Measurements from ENCODE around the gene BLOC1S1. TPM values are rescaled to one million over a fixed set of nuclear protein-coding genes. Genes with fewer than 3 reads are reported as not detected.
A peak's percentile ranks its signal among the peaks of the same experiment; 100 is the strongest.

BLOC1S1 gene
- total RNA-seq, 1 donor from 2014 or later = 64.8 TPM

GRCh38 chr12:55719371-55719770 is 3.5 kb downstream of the BLOC1S1 start:
- H3K4me3 Mint-ChIP-seq = peak overlapping the region; percentile 11
- no peaks in the 10 kb centered on the region for H3K36me3 Mint-ChIP-seq (ENCODE audit: low read depth)
- intact Hi-C loops (cut with micrococcal nuclease) = loop anchor here (10.0 kb wide), 1 partner anchor 1155 kb away; no protein-coding TSS in a partner anchor
- DNase-seq (ENCODE audit: low spot score) = no peak
- peaks cover 35% of the 10 kb centered on the region for H3K4me1 Mint-ChIP-seq (ENCODE audit: low read depth)
- no peaks in the 10 kb centered on the region for H3K9me3 Mint-ChIP-seq
- H3K27ac Mint-ChIP-seq = no peak overlapping the region
- H3K27me3 Mint-ChIP-seq (ENCODE audit: insufficient read depth) = no peaks in the 10 kb centered on the region

DNA sequence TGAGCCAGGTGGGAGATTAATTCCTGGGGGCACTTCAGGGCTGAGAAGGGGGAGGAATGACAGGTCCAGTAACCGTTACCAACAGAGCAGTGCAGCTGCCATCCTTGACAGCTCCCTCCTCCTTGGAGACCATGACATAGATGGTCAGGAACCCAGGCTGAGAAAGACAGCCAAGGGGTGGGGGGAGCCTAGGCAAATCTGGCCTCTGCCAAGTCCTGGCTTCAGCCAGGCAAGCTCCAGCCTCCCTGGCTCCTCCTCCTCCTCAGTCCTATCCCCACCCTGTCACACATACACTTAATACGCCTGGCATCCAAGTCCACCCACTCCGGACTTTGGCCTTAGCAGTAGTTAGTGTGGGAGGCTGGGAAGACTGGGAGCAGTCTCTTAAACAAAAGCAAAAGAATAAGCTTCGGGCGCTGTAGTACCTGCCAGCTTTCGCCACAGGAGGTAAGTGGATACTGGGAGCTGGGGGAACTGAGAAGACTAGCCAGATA is 4.3 kb downstream of the BLOC1S1 start, which contains the start of gene RDH5:
Gene RDH5, plus strand, starts transcription at position 323 of the 494 bp plus-strand sequence. CDS start 792 bp downstream, outside the sequence.
- peak within 1 kb of the TSS; percentile 11 for H3K4me3 Mint-ChIP-seq
- H3K27ac Mint-ChIP-seq = no peak within 1 kb of the TSS
- DNase-seq (ENCODE audit: low spot score) = no peak
- H3K4me1 Mint-ChIP-seq (ENCODE audit: low read depth) = peaks cover 42% of the 10 kb centered on the region
- peaks cover 4% of the 10 kb centered on the region for H3K36me3 Mint-ChIP-seq (ENCODE audit: low read depth)
- intact Hi-C loops (cut with micrococcal nuclease) = no loop called here
- no peaks in the 10 kb centered on the region for H3K9me3 Mint-ChIP-seq
- no peaks in the 10 kb centered on the region for H3K27me3 Mint-ChIP-seq (ENCODE audit: insufficient read depth)

DNA sequence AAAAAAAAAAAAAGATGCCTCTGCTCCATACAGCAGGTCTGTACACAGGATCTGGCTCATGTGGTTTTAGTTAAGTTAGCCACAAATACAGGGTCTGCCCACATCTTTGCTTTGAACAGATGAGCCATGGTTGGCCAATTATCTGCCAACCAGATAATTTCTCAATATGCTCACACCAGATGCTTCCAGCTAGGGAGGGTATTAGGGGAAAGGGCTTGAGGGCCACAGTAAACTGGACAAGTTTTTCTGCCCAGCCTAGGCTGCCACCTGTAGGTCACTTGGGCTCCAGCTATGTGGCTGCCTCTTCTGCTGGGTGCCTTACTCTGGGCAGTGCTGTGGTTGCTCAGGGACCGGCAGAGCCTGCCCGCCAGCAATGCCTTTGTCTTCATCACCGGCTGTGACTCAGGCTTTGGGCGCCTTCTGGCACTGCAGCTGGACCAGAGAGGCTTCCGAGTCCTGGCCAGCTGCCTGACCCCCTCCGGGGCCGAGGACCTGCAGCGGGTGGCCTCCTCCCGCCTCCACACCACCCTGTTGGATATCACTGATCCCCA is 5.1 kb downstream of the BLOC1S1 start:
- no peak for DNase-seq (ENCODE audit: low spot score)
- Mint-ChIP-seq H3K4me3 (no peak overlapping the region), H3K4me1 (ENCODE audit: low read depth) (peaks cover 42% of the 10 kb centered on the region), H3K36me3 (ENCODE audit: low read depth) (peaks cover 12% of the 10 kb centered on the region), H3K9me3 (no peaks in the 10 kb centered on the region), H3K27ac (no peak overlapping the region), H3K27me3 (ENCODE audit: insufficient read depth) (peaks cover 1% of the 10 kb centered on the region)
- intact Hi-C loops (cut with micrococcal nuclease) = no loop called here

DNA sequence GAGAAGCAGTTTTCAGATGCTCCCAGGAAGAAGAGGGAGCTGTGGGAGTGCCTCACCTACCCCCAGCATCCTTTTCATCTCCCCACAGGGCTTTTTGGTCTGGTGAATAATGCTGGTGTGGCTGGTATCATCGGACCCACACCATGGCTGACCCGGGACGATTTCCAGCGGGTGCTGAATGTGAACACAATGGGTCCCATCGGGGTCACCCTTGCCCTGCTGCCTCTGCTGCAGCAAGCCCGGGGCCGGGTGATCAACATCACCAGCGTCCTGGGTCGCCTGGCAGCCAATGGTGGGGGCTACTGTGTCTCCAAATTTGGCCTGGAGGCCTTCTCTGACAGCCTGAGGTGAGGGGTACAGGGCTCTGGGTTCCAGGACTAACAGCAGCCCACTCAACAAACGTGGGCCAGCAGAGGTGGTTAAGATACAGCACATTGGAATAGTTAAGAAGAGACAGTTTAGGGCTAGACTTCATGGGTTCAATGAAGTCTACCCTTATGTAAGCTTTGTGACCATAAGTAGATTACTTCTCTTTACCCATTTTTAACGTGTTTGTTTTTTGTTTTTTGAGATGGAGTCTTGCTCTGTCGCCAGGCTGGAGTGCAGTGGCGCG is 5.9 kb downstream of the BLOC1S1 start:
- no peak overlapping the region for H3K27ac Mint-ChIP-seq

DNA sequence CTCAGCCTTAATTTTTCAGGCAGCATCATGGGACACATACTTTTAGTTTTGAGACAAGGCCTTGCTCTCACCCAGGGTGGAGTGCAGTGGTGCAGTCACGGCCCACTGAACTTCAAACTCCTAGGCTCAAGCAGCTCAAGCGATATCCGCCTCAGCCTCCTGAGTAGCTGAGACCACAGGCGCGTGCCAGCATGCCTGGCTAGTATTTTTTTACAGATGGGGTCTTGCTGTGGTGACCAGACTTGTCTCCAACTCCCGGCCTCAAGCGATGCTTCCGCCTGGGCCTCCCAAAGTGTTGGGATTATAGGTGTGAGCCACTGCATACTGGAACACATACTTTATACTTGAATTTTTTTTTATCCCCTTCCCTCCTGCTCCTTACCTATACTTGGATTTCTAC is 7.1 kb downstream of the BLOC1S1 start:
- Mint-ChIP-seq H3K4me1 (ENCODE audit: low read depth) (peaks cover 41% of the 10 kb centered on the region), H3K9me3 (no peaks in the 10 kb centered on the region), H3K27ac (no peak overlapping the region), H3K4me3 (no peak overlapping the region), H3K27me3 (ENCODE audit: insufficient read depth) (peaks cover 1% of the 10 kb centered on the region), H3K36me3 (ENCODE audit: low read depth) (peaks cover 22% of the 10 kb centered on the region)
- intact Hi-C loops (cut with micrococcal nuclease) = no loop called here
- no peak for DNase-seq (ENCODE audit: low spot score)

More for the DNA sequence above, 5.9 kb downstream of the BLOC1S1 start:
- Mint-ChIP-seq H3K4me3 (no peak overlapping the region), H3K36me3 (ENCODE audit: low read depth) (peaks cover 17% of the 10 kb centered on the region), H3K9me3 (no peaks in the 10 kb centered on the region), H3K4me1 (ENCODE audit: low read depth) (peaks cover 42% of the 10 kb centered on the region), H3K27me3 (ENCODE audit: insufficient read depth) (peaks cover 1% of the 10 kb centered on the region)
- intact Hi-C loops (cut with micrococcal nuclease) = no loop called here
- no peak for DNase-seq (ENCODE audit: low spot score)

DNA sequence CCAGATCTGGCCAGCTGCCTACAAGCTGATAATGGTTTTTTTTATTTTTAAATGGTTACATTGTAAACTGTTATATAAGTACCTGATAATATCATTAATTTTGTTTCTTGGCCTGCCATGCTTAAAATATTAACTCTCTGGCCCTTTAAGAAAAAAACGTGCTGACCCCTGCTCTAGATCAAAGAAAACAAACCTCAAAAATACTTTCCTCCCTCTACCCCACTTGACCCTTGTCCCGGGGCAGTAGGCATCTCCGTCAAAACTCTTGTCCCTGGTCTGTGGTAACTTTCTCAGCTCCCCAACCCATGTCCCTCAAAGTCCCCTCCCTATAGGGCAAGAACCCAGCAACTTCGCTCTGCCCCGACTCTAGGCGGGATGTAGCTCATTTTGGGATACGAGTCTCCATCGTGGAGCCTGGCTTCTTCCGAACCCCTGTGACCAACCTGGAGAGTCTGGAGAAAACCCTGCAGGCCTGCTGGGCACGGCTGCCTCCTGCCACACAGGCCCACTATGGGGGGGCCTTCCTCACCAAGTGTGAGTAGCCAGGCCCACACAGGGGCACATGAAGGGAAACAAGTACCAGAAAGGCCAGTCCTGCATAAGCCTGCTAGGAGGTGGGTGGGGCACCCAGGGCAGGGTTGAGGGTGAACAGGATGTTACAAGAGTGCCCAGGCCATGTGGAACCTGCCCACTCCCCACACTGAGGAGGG is 7.8 kb downstream of the BLOC1S1 start:
- Mint-ChIP-seq H3K27me3 (ENCODE audit: insufficient read depth) (peaks cover 1% of the 10 kb centered on the region), H3K4me3 (no peak overlapping the region), H3K4me1 (ENCODE audit: low read depth) (peaks cover 33% of the 10 kb centered on the region), H3K36me3 (ENCODE audit: low read depth) (peaks cover 22% of the 10 kb centered on the region), H3K27ac (no peak overlapping the region), H3K9me3 (no peaks in the 10 kb centered on the region)
- intact Hi-C loops (cut with micrococcal nuclease) = loop anchor here (1.0 kb wide), 1 partner anchor 14 kb away; no protein-coding TSS in a partner anchor
- DNase-seq (ENCODE audit: low spot score) = no peak

GRCh38 chr12:55724226-55724939 is 8.5 kb downstream of the BLOC1S1 start:
- H3K4me1 Mint-ChIP-seq (ENCODE audit: low read depth) = peaks cover 32% of the 10 kb centered on the region
- intact Hi-C loops (cut with micrococcal nuclease) = loop anchor here (1.0 kb wide), 1 partner anchor 13 kb away; no protein-coding TSS in a partner anchor
- no peaks in the 10 kb centered on the region for H3K9me3 Mint-ChIP-seq
- peak; percentile 48 for DNase-seq (ENCODE audit: low spot score)
- H3K36me3 Mint-ChIP-seq (ENCODE audit: low read depth) = peaks cover 22% of the 10 kb centered on the region
- H3K27me3 Mint-ChIP-seq (ENCODE audit: insufficient read depth) = peaks cover 1% of the 10 kb centered on the region
- no peak overlapping the region for H3K27ac Mint-ChIP-seq
- peak overlapping the region; percentile 54 for H3K4me3 Mint-ChIP-seq

GRCh38 chr12:55724940-55725309 is 9.1 kb downstream of the BLOC1S1 start:
- no peak overlapping the region for H3K27ac Mint-ChIP-seq
- H3K36me3 Mint-ChIP-seq (ENCODE audit: low read depth) = peaks cover 22% of the 10 kb centered on the region
- intact Hi-C loops (cut with micrococcal nuclease) = loop anchor here (1.0 kb wide), 1 partner anchor 12 kb away; no protein-coding TSS in a partner anchor
- DNase-seq (ENCODE audit: low spot score) = no peak
- peaks cover 38% of the 10 kb centered on the region for H3K4me1 Mint-ChIP-seq (ENCODE audit: low read depth)
- no peaks in the 10 kb centered on the region for H3K9me3 Mint-ChIP-seq
- H3K4me3 Mint-ChIP-seq = peak overlapping the region; percentile 54
- peaks cover 1% of the 10 kb centered on the region for H3K27me3 Mint-ChIP-seq (ENCODE audit: insufficient read depth)

- Mint-ChIP-seq H3K27ac (no peak overlapping the region), H3K9me3 (no peaks in the 10 kb centered on the region), H3K27me3 (ENCODE audit: insufficient read depth) (peaks cover 1% of the 10 kb centered on the region), H3K4me1 (ENCODE audit: low read depth) (peaks cover 44% of the 10 kb centered on the region), H3K4me3 (peak overlapping the region; percentile 47), H3K36me3 (ENCODE audit: low read depth) (peaks cover 22% of the 10 kb centered on the region)
- intact Hi-C loops (cut with micrococcal nuclease) = no loop called here
- no peak for DNase-seq (ENCODE audit: low spot score)
These were observed 9.7 kb downstream of the BLOC1S1 start for GRCh38 chr12:55725556-55725955.

DNA sequence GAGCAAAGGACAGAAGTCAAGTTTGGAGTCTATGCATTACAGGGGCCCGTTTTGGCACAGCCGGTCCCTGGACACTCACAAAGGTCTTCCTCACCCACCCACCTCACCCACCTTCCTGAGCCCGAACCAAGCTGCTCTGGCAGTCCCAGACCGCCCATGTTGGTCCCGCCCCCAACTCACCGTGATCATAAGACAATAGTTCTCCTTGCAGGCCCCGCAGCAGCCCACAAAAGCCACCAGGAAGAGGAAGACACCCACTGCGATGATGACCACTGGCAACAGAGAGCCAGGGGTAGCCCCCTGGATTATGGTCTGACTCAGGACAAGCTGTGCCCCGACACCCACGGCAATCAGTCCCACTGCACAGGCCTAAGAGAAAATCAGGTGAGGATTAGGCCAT is 11.1 kb downstream of the BLOC1S1 start:
- H3K27ac Mint-ChIP-seq = no peak overlapping the region
- peaks cover 48% of the 10 kb centered on the region for H3K4me1 Mint-ChIP-seq (ENCODE audit: low read depth)
- peaks cover 22% of the 10 kb centered on the region for H3K36me3 Mint-ChIP-seq (ENCODE audit: low read depth)
- H3K9me3 Mint-ChIP-seq = no peaks in the 10 kb centered on the region
- H3K4me3 Mint-ChIP-seq = peak overlapping the region; percentile 81
- no peak for DNase-seq (ENCODE audit: low spot score)
- H3K27me3 Mint-ChIP-seq (ENCODE audit: insufficient read depth) = peaks cover 1% of the 10 kb centered on the region
- intact Hi-C loops (cut with micrococcal nuclease) = no loop called here

DNA sequence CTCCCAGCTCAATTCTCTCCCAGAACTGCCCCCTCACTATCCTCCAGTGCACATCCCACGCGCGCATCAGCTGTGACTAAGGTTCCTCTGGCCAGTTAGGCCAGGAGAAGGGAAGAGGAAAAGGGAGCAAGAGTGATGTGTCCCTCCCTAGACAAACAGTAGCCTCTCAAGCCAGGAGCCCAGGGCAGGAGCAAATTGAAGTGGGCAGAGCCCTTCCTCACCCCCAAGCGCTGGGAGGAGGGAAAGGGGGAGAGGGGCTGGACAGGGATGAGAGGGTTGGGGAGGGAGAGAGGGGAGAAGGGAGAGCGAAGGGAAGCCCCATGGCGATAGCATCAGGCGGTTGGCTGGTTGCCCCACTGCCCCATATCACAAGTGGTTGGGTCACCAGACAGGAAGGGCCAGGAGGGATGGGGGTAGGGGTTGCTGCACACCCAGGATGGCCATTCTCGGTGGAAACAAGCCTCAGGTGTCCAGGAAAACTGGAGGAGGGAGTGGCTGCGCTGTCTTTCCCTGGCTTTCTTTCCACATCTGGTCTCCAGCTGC is 11.9 kb downstream of the BLOC1S1 start:
- intact Hi-C loops (cut with micrococcal nuclease) = loop anchor here (2.0 kb wide), 2 partner anchors 15 to 89 kb away; partner anchors contain the start of genes GDF11 and SARNP
- Mint-ChIP-seq H3K36me3 (ENCODE audit: low read depth) (peaks cover 22% of the 10 kb centered on the region), H3K27me3 (ENCODE audit: insufficient read depth) (peaks cover 1% of the 10 kb centered on the region), H3K4me3 (peak overlapping the region; percentile 81), H3K27ac (peak overlapping the region; percentile 69), H3K4me1 (ENCODE audit: low read depth) (peaks cover 48% of the 10 kb centered on the region), H3K9me3 (no peaks in the 10 kb centered on the region)
- no peak for DNase-seq (ENCODE audit: low spot score)

All from activated T-helper 1 cell treated with anti-CD3 and anti-CD28 coated beads, Interleukin-12 subunit alpha, Interleukin-12 subunit beta, Interleukin-2, Interleukin-4 antibody, amounts not matched to agents 30 ng/mL and 10 ng/mL and 1 ng/mL, durations not matched to agents 14 hours and 24 hours and 36 hours (primary cell).